HEK293T (cell line): ENCODE measurements around the gene SH2D5.

Experiments used
- ELF4 ChIP-seq: fragments of 450-650 bp; IDR thresholded peaks from 2 replicates; pipeline ENCODE4 v1.6.1; 2017; ENCODE audit warnings: antibody characterized with exemption
- HDGF ChIP-seq: fragments of 450-650 bp; IDR thresholded peaks from 2 replicates; pipeline ENCODE4 v1.6.1; 2017; ENCODE audit warnings: antibody characterized with exemption, borderline replicate concordance
- SP1 ChIP-seq: fragments of 450-650 bp; IDR thresholded peaks from 2 replicates; pipeline ENCODE4 v1.6.1; 2017
- SUZ12 ChIP-seq: fragments of 450-650 bp; IDR thresholded peaks from 2 replicates; pipeline ENCODE4 v1.6.1; 2016; ENCODE audit warnings: mild to moderate bottlenecking
- TARDBP ChIP-seq: fragments of 450-650 bp; IDR thresholded peaks from 2 replicates; pipeline ENCODE4 v1.6.1; 2016

DNA sequence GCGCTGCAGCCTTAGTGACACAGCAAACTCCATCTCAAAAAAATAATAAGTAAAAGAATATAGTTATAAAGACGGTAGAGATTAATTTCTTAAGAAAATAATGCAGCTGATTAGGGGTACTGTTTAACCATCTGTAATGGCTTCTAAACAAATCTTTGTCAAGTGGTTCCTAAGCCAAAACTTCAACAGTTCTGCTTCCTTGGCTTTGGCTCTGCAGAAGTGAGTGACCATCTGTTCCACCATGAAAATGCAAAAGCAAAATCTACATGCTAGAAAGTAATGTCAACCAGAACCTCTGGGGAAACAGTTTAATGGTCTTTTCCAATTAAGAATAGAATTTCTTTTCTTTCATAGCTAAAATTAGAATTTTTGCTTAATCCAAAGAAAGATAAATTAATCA is 8.3 kb upstream of the SH2D5 start:
- TF ChIP-seq HDGF: no peak
- no peak for TF ChIP-seq TARDBP
- no peak for TF ChIP-seq ELF4
- TF ChIP-seq SUZ12: no peak
- TF ChIP-seq SP1: no peak
